GM21737 (cell line): ENCODE data around the gene TOGARAM2.

ENCODE experiments used
- ATAC-seq: cut with Tn5 transposase; IDR thresholded peaks from one replicate; pipeline ENCODE4 v1.9.1; 2021; ENCODE audit warnings: mild to moderate bottlenecking, moderate library complexity; ENCODE audit not compliant: unreplicated experiment

Gene TOGARAM2

DNA sequence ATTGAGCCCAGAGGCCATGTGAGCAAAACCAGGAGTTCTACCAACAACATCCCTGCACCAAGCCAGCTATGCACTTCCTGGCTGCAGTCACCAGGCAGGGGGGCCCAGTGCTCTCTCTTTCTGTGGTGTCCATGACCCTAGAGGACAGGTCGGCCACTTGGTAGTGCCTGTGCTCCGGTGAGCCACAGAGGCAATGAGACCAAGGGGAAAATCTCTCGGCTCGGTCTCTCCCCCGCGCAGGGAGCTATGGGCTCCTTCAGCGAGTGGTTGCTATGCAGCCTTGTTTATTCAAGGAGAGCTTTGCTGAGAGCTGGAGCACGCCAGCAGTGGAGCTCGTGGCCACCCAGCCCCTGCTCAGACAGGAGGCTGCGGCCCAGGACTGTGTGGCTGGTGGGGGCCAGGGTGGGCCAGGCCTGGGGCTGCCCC lies at the start of gene TOGARAM2:
Gene TOGARAM2, plus strand, starts transcription at position 283 of the 426 bp plus-strand sequence. CDS start 13,537 bp downstream, outside the sequence.
- ATAC-seq, result no peak

DNA sequence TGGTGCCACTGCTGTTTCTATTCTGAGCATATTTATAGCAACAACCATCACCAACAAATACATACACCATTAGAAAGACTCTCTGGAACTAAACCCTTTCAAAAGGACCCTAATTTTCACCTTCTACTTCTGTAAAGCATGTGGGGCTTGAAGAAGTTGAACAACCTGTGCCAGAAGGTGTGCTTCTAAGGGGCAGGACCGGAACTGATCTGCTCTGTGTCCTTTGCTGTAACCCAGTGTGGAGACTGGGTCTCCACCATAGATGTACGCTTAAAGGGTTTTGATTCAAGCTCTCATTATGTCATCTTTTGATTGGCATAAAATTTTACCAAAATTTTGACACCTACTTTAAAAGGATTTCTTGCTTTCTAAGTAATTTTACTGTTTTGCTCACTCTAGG lies 46.3 kb upstream of the TOGARAM2 start:
- ATAC-seq, result no peak

DNA sequence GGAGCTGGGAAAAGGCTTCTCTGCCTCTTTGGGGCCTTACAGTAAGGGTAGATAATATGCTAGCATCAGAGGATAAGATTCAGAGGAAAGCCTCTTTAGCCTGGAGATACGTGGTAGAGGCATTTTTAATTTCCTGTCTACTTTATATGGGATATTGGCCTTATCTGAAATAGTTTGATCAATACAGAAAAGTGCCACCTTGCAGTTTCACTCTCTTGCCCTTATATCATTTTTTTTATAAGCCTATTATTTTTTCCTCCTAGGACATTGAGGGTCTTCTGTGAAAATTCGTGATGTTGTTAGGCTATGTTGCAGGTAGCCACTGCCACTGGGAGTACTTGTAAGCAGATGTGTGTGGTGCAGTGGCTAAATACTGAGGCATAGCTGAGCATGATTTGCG lies 40.1 kb upstream of the TOGARAM2 start:
- ATAC-seq, result no peak

DNA sequence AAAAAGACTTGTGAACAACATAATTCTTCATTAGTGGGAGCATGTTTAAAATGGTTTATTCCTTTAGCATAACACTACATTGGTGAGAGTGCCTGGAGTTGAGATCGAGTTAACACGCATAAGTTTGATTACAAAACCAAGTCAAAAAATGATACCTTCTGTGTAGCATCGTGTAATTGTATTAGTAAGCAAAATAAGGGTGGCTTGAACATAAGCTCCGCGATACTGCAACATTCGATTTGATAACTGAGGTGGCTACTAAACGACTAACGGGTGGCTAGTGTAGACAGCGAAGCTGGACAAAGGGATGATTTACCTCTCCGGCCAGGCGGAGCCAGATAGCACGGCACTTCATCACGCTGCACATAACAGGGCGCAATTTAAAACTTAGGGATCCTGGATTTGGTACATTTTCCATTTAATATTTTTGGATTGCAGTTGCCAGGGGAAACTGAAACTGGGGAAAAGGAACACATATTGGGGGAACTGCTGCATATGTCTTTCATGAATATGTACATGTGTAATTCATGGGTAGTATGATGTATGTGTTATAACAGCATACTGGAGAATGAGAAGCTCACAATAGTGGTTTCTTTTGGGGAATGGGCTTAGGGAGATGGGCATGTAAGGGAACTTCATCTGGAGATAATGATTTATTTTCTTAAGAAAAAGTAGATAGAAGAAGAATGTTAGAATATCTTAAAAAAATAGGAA lies 36.4 kb upstream of the TOGARAM2 start:
- ATAC-seq, result no peak

DNA sequence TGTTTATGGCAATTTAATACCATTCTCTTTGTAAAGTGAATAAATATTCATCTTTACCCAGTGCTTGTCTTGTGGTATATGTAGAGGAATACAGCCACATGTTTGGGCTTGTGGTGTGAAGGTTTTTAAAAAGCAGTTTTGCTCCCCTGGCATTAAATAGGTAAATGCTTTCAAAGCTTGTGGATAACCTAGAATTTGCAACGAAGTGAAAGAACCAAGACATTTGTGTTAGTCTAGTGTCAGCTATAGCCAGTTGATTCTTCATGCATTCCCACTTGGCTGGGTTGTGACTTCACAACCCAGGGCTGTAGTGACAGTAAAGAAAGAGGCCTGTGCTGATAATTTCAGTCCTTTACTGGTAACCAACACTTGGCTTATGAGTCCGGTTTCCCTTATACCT lies 32.9 kb upstream of the TOGARAM2 start:
- no peak for ATAC-seq

DNA sequence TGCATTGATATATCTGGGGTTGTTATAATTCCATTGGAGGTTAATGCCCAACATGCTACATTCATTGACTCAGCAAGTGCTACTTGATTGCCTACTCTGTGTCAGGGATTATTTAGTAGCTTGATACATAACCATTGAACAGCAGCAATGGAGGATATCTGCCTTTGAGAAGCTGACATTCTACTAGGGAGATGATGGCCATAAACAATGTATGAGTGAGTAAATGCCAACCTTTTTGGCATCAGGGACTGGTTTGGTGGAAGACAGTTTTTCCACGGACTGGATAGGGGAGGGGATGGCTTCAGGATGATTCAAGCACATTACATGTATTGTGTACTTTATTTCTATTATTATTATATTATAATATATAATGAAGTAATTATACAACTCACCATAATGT lies 31.9 kb upstream of the TOGARAM2 start:
- ATAC-seq, result no peak

DNA sequence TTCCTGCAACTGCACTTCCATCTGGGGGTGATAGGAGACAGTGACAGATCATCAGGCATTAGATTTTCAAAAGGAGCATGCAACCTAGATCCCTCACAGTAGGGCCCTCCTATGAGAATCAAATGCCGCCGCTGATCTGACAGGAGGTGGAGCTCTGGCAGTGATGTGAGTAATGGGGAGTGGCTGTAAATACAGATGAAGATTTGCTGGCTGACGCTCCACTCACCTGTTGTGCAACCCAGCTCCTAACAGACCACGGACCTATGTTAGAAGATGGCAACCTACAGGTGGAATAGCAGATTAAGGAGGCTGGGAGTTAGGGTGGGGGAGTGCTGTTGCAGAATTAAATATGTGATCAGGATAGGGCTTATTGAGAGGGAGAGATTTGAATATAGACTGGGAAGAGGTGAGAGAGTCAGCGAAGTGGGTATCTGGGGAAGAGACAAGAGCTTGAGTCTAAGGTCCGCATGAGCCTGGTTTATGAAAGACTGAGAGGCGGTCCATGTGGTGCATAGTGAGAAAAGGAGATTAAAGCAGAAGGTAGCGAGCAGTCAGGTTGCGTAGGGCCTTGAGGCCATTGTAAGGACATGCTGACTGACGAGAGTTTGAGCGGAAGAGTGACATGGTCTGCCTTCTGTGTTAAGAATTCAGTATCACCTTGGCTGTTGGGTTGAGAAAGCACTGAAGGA lies 31.3 kb upstream of the TOGARAM2 start:
- no peak for ATAC-seq

DNA sequence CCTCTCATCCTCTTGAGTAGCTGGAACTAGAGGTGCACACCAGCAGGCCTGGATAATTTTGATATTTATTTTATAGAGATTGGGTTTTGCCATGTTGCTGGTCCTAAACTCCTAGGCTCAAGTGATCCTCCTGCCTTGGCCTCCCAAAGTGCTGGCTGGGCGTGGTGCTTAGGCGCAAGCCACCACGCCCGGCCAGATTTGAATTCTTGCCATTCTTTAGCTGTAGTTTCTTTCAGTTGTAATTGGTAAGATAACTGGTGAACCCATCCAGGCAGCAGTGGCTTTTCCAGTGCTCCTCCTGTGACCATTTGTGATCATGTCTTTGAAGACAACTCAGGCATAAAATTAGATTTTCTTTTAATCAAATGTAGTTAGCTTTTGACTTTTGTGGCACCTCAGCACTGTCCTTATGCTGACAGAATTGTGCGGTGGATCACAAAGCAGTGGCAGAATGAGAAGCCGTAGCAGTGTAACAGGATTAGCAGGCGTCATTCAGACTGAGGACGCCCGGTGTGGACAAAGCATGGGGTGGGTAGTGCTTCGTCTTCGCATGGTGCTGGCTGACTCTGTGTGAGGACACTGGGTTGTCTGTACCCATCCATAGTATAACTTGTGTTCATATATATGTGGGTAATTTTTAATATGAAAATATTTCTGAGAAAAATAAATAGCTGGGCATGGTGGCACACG lies 30.0 kb upstream of the TOGARAM2 start:
- ATAC-seq, result no peak

DNA sequence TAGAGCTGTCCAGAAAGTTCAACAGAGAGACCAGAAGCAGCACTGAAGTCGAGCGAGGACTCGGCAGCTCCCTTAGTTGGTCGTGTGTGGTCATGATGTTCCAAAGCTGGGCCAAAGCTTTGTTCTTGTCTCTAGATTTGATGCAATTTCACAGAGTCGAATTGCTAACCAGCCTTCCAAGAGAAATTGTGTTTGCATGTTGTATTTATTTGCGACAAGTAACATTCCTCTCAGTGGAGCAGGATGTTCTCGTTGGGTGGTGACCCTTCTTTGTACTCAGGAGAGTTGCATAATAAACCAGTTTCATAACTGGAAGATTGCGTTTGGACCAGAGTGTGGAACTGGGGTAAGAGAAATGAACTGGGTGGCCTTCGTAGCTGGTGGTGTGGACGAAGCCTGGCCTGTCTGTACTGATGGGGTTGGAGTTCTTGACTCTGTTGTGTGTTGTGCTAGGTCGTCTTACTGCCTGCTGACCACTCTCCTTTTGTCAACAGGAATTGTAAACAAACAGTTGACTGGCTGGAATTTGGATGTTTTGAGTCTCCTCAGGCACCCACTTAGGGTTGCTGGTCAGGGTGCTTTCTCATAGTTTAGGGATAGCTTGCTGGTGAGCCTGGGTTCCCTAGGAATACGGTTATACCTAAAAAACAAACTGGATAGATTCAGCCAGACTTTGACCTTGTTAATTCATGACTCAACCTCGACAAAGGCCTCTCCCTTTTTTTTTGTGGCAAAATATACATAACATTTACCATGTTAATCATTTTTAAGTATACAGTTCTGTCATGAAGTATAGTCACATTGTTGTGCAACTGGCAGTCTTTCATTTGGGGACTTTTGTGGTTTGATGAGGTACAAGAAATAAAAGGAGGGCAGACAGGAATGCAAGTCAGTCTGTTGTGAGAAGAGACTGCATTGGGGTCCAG lies 28.9 kb upstream of the TOGARAM2 start:
- ATAC-seq, result no peak

DNA sequence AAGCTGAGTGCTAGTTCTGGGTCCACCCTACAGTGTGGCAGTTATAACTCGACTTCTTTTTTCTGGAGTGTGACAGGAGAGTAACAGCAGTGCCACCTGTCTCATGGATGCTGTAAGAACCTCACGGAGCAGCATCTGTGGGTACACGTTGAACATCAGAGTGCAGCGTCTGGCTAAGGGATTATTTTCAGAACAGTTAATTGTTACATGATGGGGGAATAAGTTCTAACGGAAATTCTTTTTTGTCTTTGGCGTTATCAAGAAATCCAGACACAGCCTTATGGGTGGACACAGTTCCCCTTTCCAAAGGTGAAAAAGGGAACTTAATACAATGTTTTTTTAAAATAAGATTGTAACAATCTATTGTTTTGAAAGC lies 28.3 kb upstream of the TOGARAM2 start:
- no peak for ATAC-seq

DNA sequence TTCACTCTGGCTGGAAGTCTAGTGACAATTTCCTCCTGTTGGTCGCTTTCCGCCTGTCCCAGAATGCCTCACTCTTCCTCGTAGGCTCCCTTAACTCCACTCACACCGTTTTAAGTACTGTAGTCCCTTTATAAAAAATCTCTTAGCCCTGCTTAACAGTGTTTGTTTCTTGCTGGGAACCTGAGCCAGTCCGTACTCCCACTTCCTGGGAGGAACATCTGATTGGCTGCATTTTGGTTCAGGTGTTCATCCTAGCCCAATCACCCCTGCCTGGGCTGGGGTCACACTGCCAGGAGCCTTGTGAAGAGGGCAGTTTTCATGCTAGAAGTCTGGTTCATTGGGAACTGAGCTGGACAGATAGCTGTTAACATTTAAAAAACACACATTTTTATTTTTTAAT lies 25.6 kb upstream of the TOGARAM2 start:
- no peak for ATAC-seq

DNA sequence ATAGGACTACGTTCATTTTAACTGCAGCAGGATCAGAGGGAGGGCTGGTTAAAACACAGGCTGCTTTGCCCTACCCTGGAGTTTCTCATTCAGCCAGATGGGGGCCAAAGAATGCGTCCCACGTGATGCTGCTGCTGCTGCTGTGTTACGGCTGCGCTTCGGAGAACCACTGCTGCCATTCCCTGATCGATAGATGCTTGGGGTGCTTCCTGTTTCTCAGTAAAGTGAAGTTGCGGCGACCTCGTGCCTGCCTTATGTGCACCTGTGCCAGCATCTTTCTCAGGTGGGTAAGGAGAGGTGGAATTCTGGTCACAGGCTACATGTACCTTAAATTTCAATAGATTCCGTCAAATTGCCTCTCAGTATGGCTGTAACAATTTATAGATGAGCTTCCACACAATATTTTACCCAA lies 24.7 kb upstream of the TOGARAM2 start:
- no peak for ATAC-seq

DNA sequence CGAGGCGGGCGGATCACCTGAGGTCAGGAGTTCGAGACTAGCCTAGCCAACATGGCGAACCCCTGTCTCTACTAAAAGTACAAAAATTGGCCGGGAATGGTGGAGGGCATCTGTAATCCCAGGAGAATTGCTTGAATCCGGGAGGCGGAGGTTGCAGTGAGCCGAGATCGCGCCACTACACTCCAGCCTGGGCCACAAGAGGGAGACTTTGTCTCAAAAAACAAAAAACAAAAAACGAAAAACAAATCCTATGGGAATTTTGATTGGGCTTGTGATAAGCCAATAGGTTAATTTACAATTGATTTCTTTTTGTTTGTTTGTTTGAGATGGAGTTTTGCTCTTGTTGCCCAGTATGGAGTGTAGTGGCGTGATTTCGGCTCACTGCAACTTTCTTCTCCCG lies 24.2 kb upstream of the TOGARAM2 start:
- no peak for ATAC-seq

DNA sequence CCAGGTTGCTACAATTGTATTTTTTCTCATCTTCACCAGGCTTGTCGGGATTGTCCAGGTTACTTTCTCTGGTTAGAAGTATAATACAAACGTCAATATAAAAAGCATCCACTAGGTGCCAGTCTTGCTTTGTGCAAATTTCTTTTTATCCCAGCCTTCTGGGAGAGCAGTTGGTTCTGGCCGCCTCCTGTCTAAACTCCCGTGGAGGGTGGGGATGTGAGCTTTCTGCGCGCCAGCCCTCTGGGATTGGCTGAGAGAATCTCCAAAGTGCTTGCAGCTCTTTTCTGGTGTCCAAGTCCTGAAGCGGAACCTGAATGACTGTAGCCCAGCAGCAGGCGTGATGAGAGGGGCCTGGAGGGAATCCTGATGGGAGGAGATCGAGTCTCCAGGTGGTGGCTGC lies 22.4 kb upstream of the TOGARAM2 start:
- ATAC-seq, result no peak

DNA sequence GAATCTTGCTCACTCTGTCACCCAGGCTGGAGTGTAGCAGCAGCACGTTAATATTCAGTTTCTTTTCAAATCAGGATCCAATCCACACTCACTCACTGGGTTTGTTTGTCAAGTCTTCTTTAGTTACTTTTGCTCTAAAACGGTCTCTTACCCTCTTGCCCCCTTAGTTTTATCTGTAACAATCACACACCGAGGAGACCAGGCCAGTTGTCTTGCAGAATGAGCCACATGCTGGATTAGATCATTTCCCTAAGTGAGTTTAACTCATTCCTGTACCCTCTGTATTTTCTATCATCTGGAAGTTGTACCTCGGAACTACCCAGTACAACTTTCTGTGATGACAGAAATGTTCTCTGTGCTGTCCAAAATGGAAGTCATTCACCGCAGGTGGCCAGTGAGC lies 20.7 kb upstream of the TOGARAM2 start:
- no peak for ATAC-seq

DNA sequence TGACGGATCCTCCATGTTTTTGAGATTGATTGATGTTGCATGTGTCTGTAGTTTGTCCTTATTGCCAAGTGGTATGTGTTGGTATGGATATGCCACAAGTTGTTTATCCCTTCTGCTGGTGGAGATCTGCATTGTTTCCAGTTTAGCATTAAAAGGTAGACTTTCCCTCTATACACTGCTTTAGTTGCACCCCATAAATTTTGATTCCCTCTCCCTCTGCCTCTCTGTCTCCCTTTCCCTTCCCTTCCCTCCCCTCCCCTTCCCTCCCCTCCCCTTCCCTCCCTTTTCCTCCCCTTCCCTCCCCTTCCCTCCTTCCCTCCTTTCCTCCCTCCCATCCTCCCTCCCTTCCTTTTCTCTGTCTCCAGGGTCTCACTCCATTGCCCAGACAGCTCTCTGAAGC lies 18.6 kb upstream of the TOGARAM2 start:
- no peak for ATAC-seq

DNA sequence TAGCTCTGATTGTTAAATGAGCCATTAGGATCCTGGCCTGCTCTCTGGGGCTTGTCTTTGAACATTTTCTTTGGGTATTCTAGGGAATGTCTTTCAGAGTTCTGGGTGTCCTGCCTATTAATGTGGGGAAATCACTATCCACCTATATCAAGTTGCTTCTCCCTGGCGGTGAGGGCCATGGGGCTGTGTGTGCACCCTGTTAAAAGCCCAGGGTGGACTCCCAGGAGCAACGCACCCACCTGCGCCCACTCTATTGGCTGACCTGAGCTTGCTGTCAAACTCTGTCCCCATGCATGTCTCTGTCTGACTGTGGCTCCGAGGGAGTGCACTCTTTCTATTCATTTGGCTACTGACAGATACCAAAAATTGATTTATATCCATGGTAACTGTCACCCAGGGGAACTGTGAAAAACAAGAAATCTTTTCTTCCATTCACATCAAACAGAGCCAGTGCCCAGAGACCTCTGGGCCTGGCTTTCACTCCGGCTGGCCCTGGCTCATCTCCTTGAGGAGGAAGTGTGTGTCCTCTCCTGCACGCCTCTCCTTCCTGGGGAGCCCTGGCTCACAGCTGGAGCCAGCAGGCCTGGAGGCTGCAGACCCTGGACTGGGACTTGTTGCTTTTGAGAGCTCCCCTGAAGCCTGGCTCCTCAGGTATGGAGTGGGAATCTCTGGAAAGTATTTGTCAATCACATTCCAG lies 10.5 kb upstream of the TOGARAM2 start:
- no peak for ATAC-seq

DNA sequence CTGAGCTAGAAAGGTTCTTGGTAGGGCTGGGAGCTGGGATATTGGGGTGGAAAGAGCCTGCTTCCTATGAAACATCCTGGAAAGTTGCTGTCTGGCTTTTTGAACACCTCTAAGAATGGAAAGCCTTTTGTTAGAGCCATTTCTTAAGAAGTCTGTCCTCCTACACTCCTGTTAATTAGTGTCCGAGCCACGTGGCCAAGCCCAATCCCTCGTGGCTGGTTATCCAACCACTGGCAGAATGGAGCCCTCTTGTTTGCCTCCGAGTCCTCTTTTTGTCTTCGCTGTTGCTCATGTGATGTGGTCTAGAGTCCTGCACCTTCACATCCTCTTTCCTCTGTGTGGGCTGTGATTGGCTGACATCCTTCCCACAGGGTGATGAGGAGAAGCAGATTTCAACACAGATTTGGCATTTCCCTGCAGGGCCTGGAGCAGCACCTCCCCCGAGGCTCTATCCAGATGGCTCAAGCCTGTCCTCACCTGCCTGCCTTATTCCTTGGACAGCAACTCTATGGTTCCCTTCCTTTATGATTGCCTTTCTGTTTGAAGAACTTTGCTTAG lies 8.2 kb upstream of the TOGARAM2 start:
- ATAC-seq, result no peak

DNA sequence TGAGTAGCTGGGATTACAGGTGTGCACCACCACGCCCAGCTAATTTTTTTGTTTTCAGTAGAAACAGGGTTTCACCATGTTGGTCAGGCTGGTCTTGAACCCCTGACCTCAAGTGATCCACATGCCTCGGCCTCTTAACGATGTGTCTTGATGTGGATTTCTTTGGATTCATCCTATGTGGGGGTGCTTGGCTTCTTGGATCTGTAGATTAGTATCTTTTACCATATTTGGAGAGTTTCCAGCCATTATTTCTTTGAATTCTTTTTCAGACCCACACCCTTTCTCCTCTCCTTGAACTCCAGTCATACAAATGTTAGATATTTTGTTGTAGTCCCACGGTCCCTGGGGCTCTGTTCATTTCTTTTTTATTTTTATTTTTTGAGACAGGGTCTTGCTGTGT lies 6.8 kb upstream of the TOGARAM2 start:
- ATAC-seq, result no peak

DNA sequence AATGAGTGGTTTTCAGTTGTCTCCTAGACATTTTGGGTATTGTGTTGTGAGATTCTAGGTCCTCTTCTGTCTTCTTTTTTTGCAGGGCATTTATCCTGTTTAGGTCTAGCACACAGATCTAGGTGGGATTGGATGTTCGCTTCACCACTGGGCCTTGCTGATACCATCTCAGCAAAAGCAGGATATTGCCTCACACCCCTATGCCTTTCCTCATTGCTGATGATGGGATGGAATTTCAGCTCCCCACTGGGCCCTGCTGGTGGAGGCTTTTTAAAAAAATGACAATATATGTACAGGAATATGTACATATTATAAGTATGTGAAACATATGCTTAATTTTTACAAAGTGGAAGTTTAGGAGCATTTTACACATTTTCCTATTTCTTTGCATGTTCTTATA lies 5.4 kb upstream of the TOGARAM2 start:
- no peak for ATAC-seq
